Stomach (tissue), 4 donors: ENCODE measurements around the gene FGL2.
"Not testable (repeated sequence)": the region's sequence is repeated elsewhere in the genome, so short reads cannot be mapped to it uniquely, and the experiment has no call there.

Source experiments
- POLR2A ChIP-seq, 4 donors: fragments of 450-650 bp; IDR thresholded peaks; one replicate each; pipeline ENCODE4 v1.6.1; 2016; ENCODE audit warnings: antibody characterized with exemption in 4 of 4, control low read depth in 2 of 4, mild to moderate bottlenecking in 1 of 4, moderate library complexity in 1 of 4
- TF ChIP-seq, protein P1 (sequence below), 7 experiments: fragments of 450-650 bp in 4 of 7; fragments of 200-600 bp in 3 of 7; sonication (generic) in 3 of 7; IDR thresholded peaks; one replicate each; pipeline ENCODE4 v1.5.1; 2016 to 2019; ENCODE audit warnings: antibody characterized with exemption in 7 of 7, control low read depth in 2 of 7, mild to moderate bottlenecking in 1 of 7

DNA sequence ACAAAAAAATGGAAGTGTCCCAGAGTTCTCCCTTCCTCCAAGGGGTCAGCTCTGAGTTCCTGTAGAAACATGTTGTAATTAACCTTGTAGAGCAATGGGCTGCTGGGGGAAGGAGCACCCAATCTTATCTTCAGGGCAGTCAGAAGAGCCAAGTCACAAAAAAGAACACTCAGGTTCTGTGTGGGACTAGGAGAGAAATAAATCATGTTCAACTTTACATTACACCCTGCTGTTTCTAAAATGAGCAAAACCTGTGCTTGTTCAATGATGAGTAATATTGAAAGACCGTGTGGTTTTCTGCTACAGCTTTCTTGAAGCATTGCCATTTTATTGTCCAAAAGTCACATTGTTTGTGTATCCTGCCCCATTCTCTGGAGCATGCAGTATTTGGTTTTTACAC lies 42.6 kb downstream of the FGL2 start:
- not testable (repeated sequence) for TF ChIP-seq POLR2A (IDR thresholded peaks at IDR 0.05)
- TF ChIP-seq, protein P1, sequence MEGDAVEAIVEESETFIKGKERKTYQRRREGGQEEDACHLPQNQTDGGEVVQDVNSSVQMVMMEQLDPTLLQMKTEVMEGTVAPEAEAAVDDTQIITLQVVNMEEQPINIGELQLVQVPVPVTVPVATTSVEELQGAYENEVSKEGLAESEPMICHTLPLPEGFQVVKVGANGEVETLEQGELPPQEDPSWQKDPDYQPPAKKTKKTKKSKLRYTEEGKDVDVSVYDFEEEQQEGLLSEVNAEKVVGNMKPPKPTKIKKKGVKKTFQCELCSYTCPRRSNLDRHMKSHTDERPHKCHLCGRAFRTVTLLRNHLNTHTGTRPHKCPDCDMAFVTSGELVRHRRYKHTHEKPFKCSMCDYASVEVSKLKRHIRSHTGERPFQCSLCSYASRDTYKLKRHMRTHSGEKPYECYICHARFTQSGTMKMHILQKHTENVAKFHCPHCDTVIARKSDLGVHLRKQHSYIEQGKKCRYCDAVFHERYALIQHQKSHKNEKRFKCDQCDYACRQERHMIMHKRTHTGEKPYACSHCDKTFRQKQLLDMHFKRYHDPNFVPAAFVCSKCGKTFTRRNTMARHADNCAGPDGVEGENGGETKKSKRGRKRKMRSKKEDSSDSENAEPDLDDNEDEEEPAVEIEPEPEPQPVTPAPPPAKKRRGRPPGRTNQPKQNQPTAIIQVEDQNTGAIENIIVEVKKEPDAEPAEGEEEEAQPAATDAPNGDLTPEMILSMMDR (IDR thresholded peaks at IDR 0.05): not testable (repeated sequence)
